ENCODE data around the gene SMARCB1.

Gene SMARCB1

GRCh38 chr22:23842599-23842998 is 55.8 kb downstream of the SMARCB1 start:
- no peak for TF ChIP-seq SIN3A (IDR thresholded peaks at IDR 0.05; ENCODE audit: borderline replicate concordance, insufficient read depth, low read length)
- TF ChIP-seq FOXP2 (optimal IDR thresholded peaks at IDR 0.05; ENCODE audit: borderline replicate concordance, extremely low read depth, extremely low read length, insufficient read depth) = no peak
- TF ChIP-seq TAF1 (IDR thresholded peaks at IDR 0.05; ENCODE audit: borderline replicate concordance, insufficient read depth, low read length) = no peak
- TF ChIP-seq POLR2AphosphoS5 (IDR thresholded peaks at IDR 0.05; ENCODE audit: low read depth, low read length) = no peak
- TF ChIP-seq REST (IDR thresholded peaks at IDR 0.05; ENCODE audit: insufficient read depth in 1 of 2, low read depth in 2 of 2, low read length in 2 of 2) = no peak

GRCh38 chr22:23844739-23845202 is 58.0 kb downstream of the SMARCB1 start:
- TF ChIP-seq TAF1 (IDR thresholded peaks at IDR 0.05; ENCODE audit: borderline replicate concordance, insufficient read depth, low read length) (no peak), REST (IDR thresholded peaks at IDR 0.05; ENCODE audit: insufficient read depth in 1 of 2, low read depth in 2 of 2, low read length in 2 of 2) (no peak), FOXP2 (optimal IDR thresholded peaks at IDR 0.05; ENCODE audit: borderline replicate concordance, extremely low read depth, extremely low read length, insufficient read depth) (no peak), POLR2AphosphoS5 (IDR thresholded peaks at IDR 0.05; ENCODE audit: low read depth, low read length) (no peak), SIN3A (IDR thresholded peaks at IDR 0.05; ENCODE audit: borderline replicate concordance, insufficient read depth, low read length) (no peak)

GRCh38 chr22:23845265-23846080 is 58.7 kb downstream of the SMARCB1 start:
- TF ChIP-seq REST (IDR thresholded peaks at IDR 0.05; ENCODE audit: insufficient read depth in 1 of 2, low read depth in 2 of 2, low read length in 2 of 2) (no peak), FOXP2 (optimal IDR thresholded peaks at IDR 0.05; ENCODE audit: borderline replicate concordance, extremely low read depth, extremely low read length, insufficient read depth) (no peak), SIN3A (IDR thresholded peaks at IDR 0.05; ENCODE audit: borderline replicate concordance, insufficient read depth, low read length) (no peak), POLR2AphosphoS5 (IDR thresholded peaks at IDR 0.05; ENCODE audit: low read depth, low read length) (no peak), TAF1 (IDR thresholded peaks at IDR 0.05; ENCODE audit: borderline replicate concordance, insufficient read depth, low read length) (no peak)

- no peak for TF ChIP-seq POLR2AphosphoS5 (IDR thresholded peaks at IDR 0.05; ENCODE audit: low read depth, low read length)
- TF ChIP-seq REST (IDR thresholded peaks at IDR 0.05; ENCODE audit: insufficient read depth in 1 of 2, low read depth in 2 of 2, low read length in 2 of 2) = no peak
- TF ChIP-seq TAF1 (IDR thresholded peaks at IDR 0.05; ENCODE audit: borderline replicate concordance, insufficient read depth, low read length) = no peak
- no peak for TF ChIP-seq SIN3A (IDR thresholded peaks at IDR 0.05; ENCODE audit: borderline replicate concordance, insufficient read depth, low read length)
- TF ChIP-seq FOXP2 (optimal IDR thresholded peaks at IDR 0.05; ENCODE audit: borderline replicate concordance, extremely low read depth, extremely low read length, insufficient read depth) = no peak
Measured at GRCh38 chr22:23846081-23846469, 59.3 kb downstream of the SMARCB1 start.

All from PFSK-1 (cell line).